ENCODE results near the gene NTN5. TPM values are rescaled to one million over a fixed set of nuclear protein-coding genes. Genes with fewer than 3 reads are reported as not detected.

NTN5 gene, protein sequence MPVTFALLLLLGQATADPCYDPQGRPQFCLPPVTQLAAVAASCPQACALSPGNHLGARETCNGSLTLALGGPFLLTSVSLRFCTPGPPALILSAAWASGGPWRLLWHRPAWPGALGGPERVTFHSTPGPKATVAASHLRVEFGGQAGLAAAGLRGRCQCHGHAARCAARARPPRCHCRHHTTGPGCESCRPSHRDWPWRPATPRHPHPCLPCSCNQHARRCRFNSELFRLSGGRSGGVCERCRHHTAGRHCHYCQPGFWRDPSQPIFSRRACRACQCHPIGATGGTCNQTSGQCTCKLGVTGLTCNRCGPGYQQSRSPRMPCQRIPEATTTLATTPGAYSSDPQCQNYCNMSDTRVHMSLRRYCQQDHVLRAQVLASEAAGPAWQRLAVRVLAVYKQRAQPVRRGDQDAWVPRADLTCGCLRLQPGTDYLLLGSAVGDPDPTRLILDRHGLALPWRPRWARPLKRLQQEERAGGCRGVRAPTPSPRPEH
- under 0.01 and 0.33 TPM in 2 replicates for total RNA-seq

DNA sequence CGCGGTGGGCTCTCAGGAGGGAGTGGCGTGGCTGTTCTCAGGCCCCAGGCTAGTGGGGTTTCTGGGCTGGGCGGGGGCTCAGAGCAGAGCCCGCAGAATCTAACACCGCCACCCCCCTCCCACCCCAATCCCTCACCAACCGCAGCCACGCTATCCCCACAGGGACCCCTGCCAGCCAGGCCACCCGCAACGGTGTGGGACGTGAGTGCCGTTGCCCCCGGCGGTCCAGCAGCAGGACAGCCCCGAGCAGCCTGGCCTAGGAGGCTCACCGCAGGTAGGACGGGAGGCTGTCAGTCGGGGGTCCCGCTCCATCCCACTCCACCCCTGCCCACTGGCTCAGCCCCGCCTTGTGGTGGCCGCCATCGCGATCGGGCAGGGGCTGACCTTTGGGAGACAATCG lies at the start of gene NTN5:
NTN5 (minus strand) TSS at position 24 of the 400 bp plus-strand sequence. CDS start 2,031 bp downstream, outside the sequence.

GRCh38 chr19:48719263-48720171 lies 46.7 kb upstream of the NTN5 start, which contains the start of gene MAMSTR:
TSS of gene MAMSTR (minus strand) at chr19:48719725. CDS start at chr19:48719031, 694 bp downstream.

DNA sequence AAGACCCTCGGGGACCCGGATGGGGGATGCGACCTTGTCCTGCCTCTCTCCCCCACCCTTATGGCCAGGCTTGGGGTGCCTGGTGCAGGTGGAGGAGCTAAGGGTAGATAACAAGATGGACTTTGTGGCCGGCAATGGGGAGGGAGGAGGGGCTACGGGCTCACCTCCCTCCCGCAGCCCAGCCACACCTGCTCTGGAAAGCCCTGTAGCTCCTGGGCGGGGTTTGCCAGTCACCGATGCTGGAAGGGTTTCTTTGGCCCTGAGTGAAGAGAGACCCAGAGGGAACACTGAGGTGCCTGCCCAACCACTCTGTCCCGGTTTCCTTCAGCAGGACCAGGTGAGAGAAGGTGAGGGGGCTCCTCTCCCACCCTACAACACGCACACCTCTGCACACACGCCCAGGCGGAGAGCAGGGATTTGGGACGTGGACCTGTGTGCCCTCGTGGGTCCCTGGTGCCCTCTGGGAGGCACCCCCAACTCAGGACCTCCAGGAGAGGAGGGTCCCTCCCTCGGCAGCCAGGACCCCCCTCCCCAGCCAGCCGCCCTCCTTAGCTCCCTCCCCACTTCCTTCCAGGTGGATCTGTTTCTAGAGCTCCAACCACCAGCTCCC lies 23.0 kb upstream of the NTN5 start, which contains the start of gene FUT2:
FUT2 (plus strand) TSS at position 229 of the 610 bp plus-strand sequence. CDS start 6,986 bp downstream, outside the sequence.

GRCh38 chr19:48646001-48646721 lies 26.7 kb downstream of the NTN5 start, which contains the start of gene CA11:
TSS of gene CA11 (minus strand) at chr19:48646187. CDS start at chr19:48645632, 555 bp downstream.

DNA sequence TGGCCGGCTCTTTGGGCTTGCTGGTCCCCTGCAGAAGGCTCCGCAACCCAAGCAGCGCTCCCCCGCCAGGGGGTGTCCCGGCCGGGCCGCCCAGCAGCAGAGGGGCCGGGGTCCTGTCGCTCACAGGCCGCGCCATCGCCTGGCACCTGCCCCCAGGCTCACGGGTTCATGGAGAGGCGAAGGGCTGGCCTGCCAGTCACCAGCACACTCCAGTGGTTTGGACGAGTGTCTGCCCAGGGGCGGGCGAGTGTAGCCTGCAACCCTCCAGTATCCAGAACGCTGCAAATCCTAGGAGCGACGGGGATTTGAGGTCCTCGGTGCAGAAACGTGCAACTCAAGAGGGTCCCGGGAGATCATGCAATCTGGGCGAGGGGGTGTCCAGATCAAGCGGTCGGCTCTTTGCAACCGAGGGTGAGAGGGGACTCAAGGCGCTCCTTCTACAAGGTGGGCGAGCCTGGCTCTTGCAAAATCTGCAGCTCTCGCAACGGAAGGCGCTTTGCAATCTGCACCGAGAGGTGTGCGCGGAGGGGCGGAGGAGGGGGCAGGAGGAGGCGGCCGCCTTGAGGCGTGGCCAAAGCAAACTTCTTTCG lies 35.9 kb downstream of the NTN5 start, which contains the start of gene DBP:
DBP (minus strand) TSS at position 521 of the 590 bp plus-strand sequence; CDS start at position 136, 385 bp downstream.

DNA sequence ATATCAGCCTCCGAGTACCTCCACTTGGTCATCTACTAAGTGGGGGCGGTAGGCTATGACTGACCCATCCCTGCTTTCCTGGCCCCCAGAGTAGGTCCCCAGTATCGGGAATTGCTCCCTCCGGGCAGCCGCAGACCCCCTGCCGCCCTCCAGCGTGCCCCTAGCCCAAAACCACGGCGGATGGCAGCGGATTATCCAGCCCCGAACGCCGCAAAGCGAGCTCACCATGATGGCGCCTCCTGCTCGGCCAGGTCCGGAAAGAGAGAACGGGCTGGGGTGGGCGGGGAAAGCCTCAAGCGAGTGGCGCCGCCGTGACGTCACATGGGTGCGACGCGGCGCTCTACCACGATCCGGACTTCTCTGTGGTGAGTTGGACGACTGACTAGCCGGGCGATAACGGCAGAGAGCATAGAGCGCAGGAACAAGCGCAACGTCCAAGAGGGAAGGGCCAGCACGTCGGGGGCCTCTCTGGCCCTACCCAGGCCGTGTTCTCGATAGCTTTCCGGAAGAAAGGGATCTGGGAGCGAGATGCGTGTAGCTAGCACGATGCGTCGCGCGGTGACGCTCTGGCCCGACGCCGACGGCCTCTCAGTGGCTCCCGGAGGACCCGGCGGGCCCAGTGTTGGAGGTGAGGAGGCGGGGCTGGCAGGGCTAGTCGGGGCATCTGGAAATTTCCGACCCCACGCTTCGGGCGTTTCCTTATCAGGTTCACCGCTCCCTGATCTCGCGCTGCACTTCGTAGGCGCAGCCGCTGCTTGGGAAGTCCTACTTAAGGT lies 53.7 kb downstream of the NTN5 start, which contains the start of the genes RPL18 and SPHK2:
RPL18 (minus strand) TSS at position 263 of the 776 bp plus-strand sequence; CDS start at position 228, 35 bp downstream.
SPHK2 (plus strand) TSS at position 591 of the 776 bp plus-strand sequence. CDS start 1,009 bp downstream, outside the sequence.

DNA sequence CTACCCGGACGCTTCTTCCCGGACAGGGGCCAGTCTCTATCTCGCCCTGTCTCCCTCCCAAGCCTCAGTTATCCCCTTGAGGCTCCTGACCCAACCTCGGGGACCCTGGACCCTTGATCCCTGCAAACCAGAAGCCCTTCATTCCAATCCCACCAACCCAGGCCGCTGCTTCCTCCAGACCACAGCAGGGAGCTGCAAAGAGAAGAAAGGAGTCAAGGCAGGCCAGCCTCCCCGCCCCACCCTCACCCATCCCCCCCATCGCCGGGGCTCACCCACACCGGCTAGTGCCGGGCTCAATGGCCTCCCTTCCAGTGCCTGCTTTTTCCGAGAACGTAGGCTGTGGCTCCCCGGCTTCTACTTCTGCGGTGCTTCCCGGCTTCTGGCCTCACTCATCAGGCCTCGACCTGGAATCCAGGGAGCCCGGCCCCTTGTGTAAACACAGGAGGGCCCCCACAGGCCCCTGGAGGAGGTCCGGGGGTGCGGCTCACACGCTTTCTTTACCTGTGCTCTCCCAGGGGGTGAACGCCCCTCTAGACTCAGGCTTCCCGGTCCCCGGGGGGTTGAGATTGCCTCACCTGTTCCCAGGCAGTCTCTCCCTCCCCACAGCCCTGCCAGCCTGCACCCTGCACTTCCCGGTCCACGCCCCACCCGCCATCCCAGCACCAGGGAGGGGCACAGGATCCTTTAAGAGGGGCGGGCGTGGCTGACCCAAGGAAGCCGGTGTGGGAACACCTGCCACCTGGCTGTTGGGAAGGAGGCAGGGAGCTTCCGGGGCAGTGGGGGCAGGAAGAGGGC lies 58.2 kb downstream of the NTN5 start, which contains the start of gene FAM83E:
FAM83E (minus strand) TSS at position 641 of the 795 bp plus-strand sequence. CDS start 1,704 bp downstream, outside the sequence.

Other genes with a start within 250 kb of the NTN5 start
- gene GRWD1, start 227.0 kb downstream of the NTN5 start, total RNA-seq, result 28.5 and 30.8 TPM in 2 replicates
- gene KCNJ14, start 217.4 kb downstream of the NTN5 start, total RNA-seq, result 0.29 and 1.2 TPM in 2 replicates
- 22.7 and 32.6 TPM in 2 replicates for gene CYTH2, start 203.6 kb downstream of the NTN5 start, total RNA-seq
- gene LMTK3, start 161.2 kb downstream of the NTN5 start, total RNA-seq, result 0.15 and 0.50 TPM in 2 replicates
- not detected in 2 replicates for gene SULT2B1, start 120.8 kb downstream of the NTN5 start, total RNA-seq
- gene SPACA4, start 66.3 kb downstream of the NTN5 start, total RNA-seq, result not detected in 2 replicates
- gene FAM83E, start 57.9 kb downstream of the NTN5 start, total RNA-seq, result under 0.01 and 0.33 TPM in 2 replicates
- 1,963 and 2,036 TPM in 2 replicates for gene RPL18, start 53.8 kb downstream of the NTN5 start, total RNA-seq
- 13.4 and 18.0 TPM in 2 replicates for gene SPHK2, start 53.5 kb downstream of the NTN5 start, total RNA-seq
- 11.6 and 14.1 TPM in 2 replicates for gene DBP, start 35.6 kb downstream of the NTN5 start, total RNA-seq
- 1.6 and 2.8 TPM in 2 replicates for gene CA11, start 26.8 kb downstream of the NTN5 start, total RNA-seq
- not detected in 2 replicates for gene FUT2, start 23.0 kb upstream of the NTN5 start, total RNA-seq
- 1.9 and 3.8 TPM in 2 replicates for gene MAMSTR, start 46.7 kb upstream of the NTN5 start, total RNA-seq
- 1.0 and 2.8 TPM in 2 replicates for gene RASIP1, start 67.6 kb upstream of the NTN5 start, total RNA-seq
- gene IZUMO1, start 73.9 kb upstream of the NTN5 start, total RNA-seq, result not detected in 2 replicates
- gene FUT1, start 79.6 kb upstream of the NTN5 start, total RNA-seq, result under 0.01 TPM in 2 replicates
- not detected in 2 replicates for gene FGF21, start 82.5 kb upstream of the NTN5 start, total RNA-seq
- 46.4 and 51.6 TPM in 2 replicates for gene BCAT2, start 138.0 kb upstream of the NTN5 start, total RNA-seq
- 6.0 TPM in 2 replicates for gene HSD17B14, start 163.5 kb upstream of the NTN5 start, total RNA-seq
- 33.5 and 35.4 TPM in 2 replicates for gene PLEKHA4, start 195.6 kb upstream of the NTN5 start, total RNA-seq
- 70.0 and 111 TPM in 2 replicates for gene PPP1R15A, start 199.4 kb upstream of the NTN5 start, total RNA-seq
- gene TULP2, start 225.7 kb upstream of the NTN5 start, total RNA-seq, result 0.44 and 1.7 TPM in 2 replicates
- 185 and 330 TPM in 2 replicates for gene NUCB1, start 227.3 kb upstream of the NTN5 start, total RNA-seq

All from smooth muscle cell of trachea (primary cell).